ENCODE data around the gene PPHLN1.

Gene PPHLN1

DNA sequence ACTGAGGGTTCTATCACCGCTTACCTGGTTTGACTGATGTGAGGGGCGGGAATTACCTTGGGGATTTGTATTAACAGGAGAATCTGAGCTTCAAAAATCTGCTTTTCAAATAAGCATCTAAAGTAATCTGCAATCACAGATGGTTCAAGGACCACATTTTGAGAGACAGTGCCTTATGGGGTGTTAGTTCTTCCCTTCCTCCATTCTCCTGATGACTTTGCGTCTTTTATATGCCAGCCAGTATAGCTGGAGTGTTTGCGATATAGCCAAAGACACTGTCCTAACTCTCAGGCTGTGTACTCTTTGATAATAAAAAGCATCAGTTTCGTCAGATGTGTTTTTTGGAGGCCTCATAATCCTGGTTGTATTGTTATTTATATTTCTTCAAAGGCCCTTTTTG, 39.5 kb downstream of the PPHLN1 start:
- TF ChIP-seq, protein P1, sequence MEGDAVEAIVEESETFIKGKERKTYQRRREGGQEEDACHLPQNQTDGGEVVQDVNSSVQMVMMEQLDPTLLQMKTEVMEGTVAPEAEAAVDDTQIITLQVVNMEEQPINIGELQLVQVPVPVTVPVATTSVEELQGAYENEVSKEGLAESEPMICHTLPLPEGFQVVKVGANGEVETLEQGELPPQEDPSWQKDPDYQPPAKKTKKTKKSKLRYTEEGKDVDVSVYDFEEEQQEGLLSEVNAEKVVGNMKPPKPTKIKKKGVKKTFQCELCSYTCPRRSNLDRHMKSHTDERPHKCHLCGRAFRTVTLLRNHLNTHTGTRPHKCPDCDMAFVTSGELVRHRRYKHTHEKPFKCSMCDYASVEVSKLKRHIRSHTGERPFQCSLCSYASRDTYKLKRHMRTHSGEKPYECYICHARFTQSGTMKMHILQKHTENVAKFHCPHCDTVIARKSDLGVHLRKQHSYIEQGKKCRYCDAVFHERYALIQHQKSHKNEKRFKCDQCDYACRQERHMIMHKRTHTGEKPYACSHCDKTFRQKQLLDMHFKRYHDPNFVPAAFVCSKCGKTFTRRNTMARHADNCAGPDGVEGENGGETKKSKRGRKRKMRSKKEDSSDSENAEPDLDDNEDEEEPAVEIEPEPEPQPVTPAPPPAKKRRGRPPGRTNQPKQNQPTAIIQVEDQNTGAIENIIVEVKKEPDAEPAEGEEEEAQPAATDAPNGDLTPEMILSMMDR (IDR thresholded peaks at IDR 0.05; ENCODE audit: low read depth, low read length, missing control alignments), result no peak

DNA sequence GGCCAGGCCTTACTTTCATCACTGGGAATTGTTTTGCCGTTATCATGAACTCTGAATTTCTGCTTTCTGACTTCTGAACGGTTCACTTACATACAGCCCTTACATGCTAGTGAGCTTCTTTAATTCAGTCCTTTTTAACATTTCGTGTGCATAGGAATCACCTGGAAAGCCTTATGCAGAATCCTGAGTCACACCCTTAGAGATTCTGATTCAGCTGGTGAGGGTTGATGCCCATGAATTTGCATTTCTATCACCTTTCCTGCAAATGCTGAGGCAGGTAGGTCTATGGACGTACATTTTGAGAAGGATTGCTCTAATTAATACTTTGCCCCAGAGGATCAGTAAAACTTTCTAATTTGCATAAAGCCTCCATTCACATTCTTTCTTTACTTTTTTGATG, 44.0 kb downstream of the PPHLN1 start:
- no peak overlapping the region for H3K27ac ChIP-seq
- no peak overlapping the region for H3K4me3 ChIP-seq (ENCODE audit: low read depth, low read length)
- no peak for DNase-seq
- H3K27me3 ChIP-seq (replicated peaks), result no peaks in the 10 kb centered on the region
- in situ Hi-C loops (cut with HindIII; ENCODE audit: low pct_ligation_motif_present, low sequenced_read_pairs), result no loop called here
- TF ChIP-seq, protein P1 (IDR thresholded peaks at IDR 0.05; ENCODE audit: low read depth, low read length, missing control alignments), result no peak
- H3K36me3 ChIP-seq (replicated peaks), result no peaks in the 10 kb centered on the region

More for the DNA sequence above, 39.5 kb downstream of the PPHLN1 start:
- no peak for DNase-seq
- Histone ChIP-seq H3K27me3 (replicated peaks) (no peaks in the 10 kb centered on the region), H3K27ac (no peak overlapping the region), H3K36me3 (replicated peaks) (peaks cover 2% of the 10 kb centered on the region), H3K4me3 (ENCODE audit: low read depth, low read length) (no peak overlapping the region)
- in situ Hi-C loops (cut with HindIII; ENCODE audit: low pct_ligation_motif_present, low sequenced_read_pairs), result no loop called here

DNA sequence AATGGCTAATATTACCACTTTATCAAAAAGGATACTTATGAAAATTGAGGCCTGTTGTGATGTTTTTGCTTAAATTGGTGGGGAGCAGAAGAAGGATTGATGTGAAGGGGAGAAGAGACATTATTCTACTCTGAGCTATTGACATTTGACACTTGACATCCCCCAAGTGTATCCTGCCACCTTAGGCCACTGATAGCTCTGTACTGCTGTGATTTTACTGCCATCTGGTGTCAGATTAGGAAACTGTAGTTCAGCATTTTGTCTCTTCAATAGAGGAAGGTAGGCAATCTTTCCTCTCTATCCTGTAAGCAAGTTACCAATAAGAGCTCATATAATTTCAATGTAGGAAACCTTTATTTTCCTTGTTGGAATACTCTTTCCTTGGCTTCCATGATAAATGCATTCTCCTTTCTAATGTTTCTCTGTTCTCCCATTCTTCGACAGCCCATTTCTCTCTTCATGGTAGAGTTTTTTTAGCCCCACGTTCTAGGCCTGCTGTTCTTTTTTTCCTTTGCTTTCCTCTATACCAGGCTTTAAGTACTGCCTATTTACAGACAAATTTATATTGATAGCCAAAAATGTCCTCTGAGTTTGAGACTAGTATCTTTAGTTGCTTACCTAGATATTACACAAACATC, 46.3 kb downstream of the PPHLN1 start:
- Histone ChIP-seq H3K27ac (no peak overlapping the region), H3K36me3 (replicated peaks) (peaks cover 6% of the 10 kb centered on the region), H3K27me3 (replicated peaks) (no peaks in the 10 kb centered on the region), H3K4me3 (ENCODE audit: low read depth, low read length) (no peak overlapping the region)
- TF ChIP-seq, protein P1 (IDR thresholded peaks at IDR 0.05; ENCODE audit: low read depth, low read length, missing control alignments), result peak; percentile 75
- in situ Hi-C loops (cut with HindIII; ENCODE audit: low pct_ligation_motif_present, low sequenced_read_pairs), result no loop called here
- peak; percentile 33 for DNase-seq

DNA sequence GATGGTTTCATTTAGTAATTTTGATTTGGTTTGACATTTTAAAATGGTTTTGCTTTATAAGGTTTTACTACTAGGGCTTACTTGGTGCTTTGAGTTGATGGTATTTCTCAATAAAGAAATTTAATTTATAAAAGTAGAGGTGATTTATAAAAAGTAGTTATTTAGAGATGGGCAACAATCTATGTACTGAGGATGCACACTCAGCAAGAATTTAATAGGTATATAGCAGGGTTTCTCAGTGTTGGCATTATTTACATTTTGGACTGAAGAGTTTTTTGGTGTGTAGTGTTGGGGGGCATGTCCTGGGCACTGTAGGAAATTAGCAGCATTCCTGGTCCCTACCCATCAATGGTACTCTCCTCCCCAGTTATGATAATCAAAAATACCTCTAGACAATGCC, 47.7 kb downstream of the PPHLN1 start:
- no peak for DNase-seq
- Histone ChIP-seq H3K36me3 (replicated peaks) (peaks cover 8% of the 10 kb centered on the region), H3K27me3 (replicated peaks) (no peaks in the 10 kb centered on the region), H3K4me3 (ENCODE audit: low read depth, low read length) (no peak overlapping the region), H3K27ac (no peak overlapping the region)
- in situ Hi-C loops (cut with HindIII; ENCODE audit: low pct_ligation_motif_present, low sequenced_read_pairs), result no loop called here
- TF ChIP-seq, protein P1 (IDR thresholded peaks at IDR 0.05; ENCODE audit: low read depth, low read length, missing control alignments), result no peak

DNA sequence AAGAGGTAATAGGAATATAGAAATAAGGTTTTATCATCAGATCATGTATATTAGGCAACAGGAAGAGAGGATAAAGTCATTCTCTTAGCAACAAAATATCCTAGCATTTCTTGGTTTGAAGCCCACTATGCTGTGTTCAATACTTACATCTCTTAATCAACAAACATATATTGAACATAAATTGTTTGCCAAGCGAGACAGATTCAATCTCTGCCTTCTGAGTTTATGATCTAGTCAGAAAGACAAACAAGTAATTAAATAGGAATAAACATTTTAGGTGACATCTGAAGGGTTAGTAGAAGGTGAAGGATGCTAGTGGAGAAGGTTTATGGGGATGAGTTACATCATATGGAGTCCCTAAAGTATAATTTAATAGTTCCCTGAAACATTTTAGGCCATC, 54.8 kb downstream of the PPHLN1 start:
- no peaks in the 10 kb centered on the region for H3K27me3 ChIP-seq (replicated peaks)
- H3K4me3 ChIP-seq (ENCODE audit: low read depth, low read length), result no peak overlapping the region
- H3K27ac ChIP-seq, result no peak overlapping the region
- TF ChIP-seq, protein P1 (IDR thresholded peaks at IDR 0.05; ENCODE audit: low read depth, low read length, missing control alignments), result no peak
- DNase-seq, result no peak
- in situ Hi-C loops (cut with HindIII; ENCODE audit: low pct_ligation_motif_present, low sequenced_read_pairs), result no loop called here
- H3K36me3 ChIP-seq (replicated peaks), result peaks cover 8% of the 10 kb centered on the region
